ENCODE measurements around the gene PDE3A.

Gene PDE3A

DNA sequence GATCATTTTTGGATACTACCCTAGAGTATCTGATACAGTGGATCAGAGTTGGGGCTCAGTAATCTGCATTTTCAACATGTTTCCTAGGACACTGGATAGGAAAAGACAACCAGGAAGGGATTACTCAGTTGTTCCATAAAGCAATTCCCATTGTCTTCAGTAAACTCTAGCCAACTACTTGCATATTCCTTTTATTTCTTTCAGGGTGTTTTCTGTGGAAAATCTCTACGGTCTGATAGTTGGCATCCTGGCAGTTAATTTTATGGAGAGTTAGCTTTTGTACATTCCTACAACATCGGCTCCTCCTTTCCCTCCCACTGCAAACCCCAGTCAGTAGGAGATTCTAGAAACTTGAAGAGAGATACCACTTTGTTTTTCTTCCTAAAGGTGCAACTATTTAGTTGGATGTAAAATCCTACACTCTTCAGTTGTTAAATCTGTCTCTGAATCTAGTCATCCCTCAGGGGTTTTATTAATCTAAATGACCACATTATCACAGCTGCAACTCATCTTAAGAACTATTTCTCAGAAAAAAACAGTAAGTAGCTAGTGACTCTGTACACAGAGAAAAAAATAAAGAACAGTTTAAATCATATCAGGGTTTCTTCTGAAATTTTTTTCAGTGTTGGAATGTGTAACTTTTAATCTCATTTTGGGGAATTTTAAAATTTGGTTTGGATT, 103.9 kb downstream of the PDE3A start:
- TF ChIP-seq POLR2A (IDR thresholded peaks at IDR 0.05; ENCODE audit: low read depth, low read length), result no peak
- FAIRE-seq, result no peak

DNA sequence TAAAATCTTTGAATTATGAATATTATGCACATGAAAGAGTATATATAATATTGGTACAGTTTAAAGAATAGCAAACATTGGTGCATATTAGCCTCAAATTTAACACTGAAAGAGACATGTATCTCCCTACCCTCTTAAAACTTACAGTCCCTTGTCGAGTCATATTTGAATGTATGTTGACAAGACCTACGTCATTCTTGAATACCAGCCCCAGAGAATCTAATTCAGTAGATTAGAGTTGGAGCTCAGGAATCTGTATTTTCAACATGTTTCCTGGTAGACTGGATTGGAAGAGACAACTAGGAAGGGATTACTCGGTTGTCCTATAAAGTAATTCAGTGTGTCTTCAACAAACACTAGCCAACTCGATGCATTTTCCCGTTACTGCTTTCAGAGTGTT, 104.8 kb downstream of the PDE3A start:
- no peak for TF ChIP-seq POLR2A (IDR thresholded peaks at IDR 0.05; ENCODE audit: low read depth, low read length)
- FAIRE-seq (no peak), DNase-seq (ENCODE audit: insufficient read length, low spot score) (no peak)

More for the DNA sequence above, 103.9 kb downstream of the PDE3A start:
- no peak for DNase-seq (ENCODE audit: insufficient read length, low spot score)

DNA sequence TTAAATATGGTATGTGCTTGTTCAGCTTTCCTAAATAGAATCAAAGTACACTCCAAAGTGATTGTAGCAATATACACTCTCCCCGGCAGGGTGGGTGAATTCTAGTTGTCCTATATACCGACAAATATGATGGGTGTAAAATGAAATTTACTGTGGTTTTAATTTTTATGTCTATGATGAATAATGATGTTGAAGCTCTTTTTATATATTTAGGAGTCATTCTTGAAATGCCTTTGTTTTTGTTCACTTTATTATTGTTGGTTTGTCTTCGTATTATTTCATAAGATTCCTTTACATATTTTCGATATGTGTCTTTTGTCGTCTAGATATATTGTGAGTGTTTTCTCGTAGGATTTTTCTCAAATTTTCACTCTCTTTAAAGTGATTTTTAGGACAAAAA, 105.7 kb downstream of the PDE3A start:
- no peak for DNase-seq (ENCODE audit: insufficient read length, low spot score)
- no peak for FAIRE-seq
- TF ChIP-seq POLR2A (IDR thresholded peaks at IDR 0.05; ENCODE audit: low read depth, low read length), result no peak

DNA sequence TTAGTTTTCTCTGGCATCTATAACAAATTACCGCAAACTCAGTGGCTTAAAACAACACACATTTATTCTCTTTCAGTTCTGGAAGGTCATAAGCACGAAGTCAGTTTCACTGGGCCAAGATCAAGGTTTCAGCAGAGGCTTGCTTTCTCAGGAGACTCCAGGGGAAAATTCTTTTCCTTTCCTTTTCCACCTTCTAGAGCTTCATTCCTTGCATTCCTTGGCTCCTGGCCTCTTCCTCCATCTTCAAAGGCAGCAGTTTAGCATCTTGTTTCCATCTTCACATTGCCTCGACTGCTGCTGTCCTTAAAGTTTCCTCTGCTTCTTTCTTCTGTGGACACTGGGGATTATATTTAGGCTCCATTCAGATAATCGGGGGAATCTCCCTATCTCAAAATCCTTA, 106.1 kb downstream of the PDE3A start:
- DNase-seq (ENCODE audit: insufficient read length, low spot score), result no peak
- no peak for FAIRE-seq
- no peak for TF ChIP-seq POLR2A (IDR thresholded peaks at IDR 0.05; ENCODE audit: low read depth, low read length)

DNA sequence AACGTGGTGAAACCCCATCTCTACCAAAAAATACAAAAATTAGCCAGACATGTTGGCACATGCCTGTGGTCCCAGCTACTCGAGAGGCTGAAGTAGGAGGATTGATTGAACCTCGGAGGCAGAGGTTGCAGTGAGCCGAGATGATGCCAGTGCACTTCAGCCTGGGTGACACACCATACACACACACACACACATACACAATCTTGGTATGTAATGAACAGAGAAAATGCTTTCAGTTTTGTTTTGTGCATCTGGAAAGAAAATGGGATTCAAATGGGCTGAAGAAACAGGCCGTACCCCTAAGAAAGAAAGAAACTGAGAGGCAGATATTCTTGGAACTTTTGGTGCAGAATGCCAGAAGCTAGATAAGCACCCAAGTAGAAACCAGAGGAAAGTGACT, 107.2 kb downstream of the PDE3A start:
- DNase-seq (ENCODE audit: insufficient read length, low spot score) (no peak), FAIRE-seq (no peak)
- no peak for TF ChIP-seq POLR2A (IDR thresholded peaks at IDR 0.05; ENCODE audit: low read depth, low read length)

DNA sequence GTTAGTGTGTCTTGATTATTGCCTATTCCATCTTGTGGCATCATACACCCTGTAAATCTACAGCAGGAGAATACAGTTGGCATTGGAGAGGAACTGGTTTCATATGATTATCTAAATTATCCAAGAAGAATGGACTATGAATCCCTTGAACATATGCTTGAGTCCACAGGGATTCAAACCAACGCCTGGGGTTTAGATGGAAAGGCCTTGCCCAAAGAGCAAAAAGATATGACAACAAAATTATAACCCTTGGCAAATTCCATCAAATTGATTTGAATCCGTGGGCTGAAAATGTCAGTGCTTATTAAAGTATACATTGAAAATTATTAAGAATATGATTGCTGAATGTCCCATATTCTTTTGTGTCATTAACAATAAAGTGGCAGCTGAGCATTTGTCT, 108.2 kb downstream of the PDE3A start:
- FAIRE-seq, result no peak
- DNase-seq (ENCODE audit: insufficient read length, low spot score), result no peak
- TF ChIP-seq POLR2A (IDR thresholded peaks at IDR 0.05; ENCODE audit: low read depth, low read length), result no peak

DNA sequence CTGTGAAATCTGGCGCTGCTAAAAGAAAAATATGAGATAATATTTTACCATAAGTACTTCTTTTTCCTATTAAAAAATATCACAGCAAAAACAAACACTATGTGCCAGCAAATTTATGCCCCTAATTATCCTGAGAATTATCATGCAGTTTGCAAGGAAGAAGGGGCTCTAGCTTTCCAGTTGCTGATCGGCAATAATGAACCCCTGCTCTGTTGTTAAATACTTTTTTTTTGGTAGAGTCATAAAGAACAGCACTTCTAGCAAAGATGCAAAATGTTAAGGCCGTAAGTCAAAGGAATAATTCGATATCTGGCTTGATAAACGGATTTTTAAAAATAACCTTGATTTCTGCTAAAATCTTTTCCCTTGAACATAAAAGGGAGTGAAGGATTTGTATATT, 108.9 kb downstream of the PDE3A start:
- DNase-seq (ENCODE audit: insufficient read length, low spot score), result no peak
- no peak for FAIRE-seq
- no peak for TF ChIP-seq POLR2A (IDR thresholded peaks at IDR 0.05; ENCODE audit: low read depth, low read length)

DNA sequence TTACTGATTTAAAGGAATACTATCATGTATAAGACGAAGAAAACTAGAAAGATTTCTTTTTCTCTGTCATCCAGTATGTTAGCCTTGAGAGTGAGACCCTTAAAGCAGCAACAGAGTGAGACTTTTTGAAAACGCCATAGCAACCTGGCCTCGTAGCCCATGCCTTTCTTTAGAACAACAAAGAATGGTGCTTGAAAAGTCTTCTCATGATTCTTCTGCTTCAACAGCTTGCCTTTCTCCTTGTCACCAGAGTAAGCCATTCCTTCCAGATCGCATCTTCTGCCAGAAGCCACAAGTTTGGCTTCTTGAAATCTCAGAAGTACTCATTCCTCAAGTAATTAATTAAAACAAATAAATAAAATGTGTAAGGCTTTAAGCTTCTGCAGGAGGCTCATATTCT, 109.3 kb downstream of the PDE3A start:
- no peak for DNase-seq (ENCODE audit: insufficient read length, low spot score)
- no peak for TF ChIP-seq POLR2A (IDR thresholded peaks at IDR 0.05; ENCODE audit: low read depth, low read length)
- no peak for FAIRE-seq

DNA sequence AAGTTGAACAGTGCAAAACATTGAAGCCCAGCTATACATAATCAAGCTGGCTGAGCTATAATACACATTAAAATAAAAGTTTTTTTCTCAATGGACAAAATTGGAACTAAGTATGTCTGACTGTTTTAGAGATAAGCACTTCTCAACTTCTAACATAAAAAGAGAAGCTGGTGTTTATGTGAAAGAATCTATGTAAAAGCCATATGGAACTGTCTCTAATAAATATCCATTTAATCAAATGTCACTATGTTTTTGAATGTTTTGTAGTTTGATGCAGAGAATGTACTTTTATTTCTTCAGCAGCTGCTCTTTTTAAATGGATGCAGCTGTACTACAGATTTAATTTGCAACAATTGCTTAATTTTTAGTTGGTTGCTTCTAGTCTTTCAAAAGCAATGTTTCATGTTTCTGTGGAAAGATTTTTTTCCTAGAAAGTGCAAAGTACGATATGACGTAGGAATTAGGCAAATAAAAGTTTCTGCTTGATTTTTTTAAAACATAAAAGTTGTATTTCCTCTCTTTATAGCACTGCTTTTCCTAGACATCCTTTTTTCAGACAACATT, 114.2 kb downstream of the PDE3A start:
- DNase-seq (ENCODE audit: insufficient read length, low spot score) (no peak), FAIRE-seq (no peak)
- no peak for TF ChIP-seq POLR2A (IDR thresholded peaks at IDR 0.05; ENCODE audit: low read depth, low read length)

DNA sequence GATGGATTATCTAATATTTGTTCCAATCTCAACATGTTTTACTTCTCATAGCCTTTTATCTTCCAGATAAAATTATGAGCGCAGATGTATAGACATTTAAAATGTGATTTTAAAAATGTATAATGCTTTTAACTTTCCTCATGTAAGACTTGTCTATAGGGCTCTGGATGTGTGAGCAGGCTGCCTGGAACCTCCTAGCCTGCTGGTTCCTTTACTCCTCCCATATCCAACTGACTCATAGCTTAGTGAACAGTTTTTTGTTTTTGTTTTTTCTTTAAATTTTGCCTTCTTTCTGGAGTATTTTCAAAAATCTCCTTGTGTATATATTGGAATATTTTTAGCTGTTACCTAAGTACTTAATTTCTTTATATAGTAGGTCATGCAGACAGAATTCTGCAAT, 115.4 kb downstream of the PDE3A start:
- TF ChIP-seq POLR2A (IDR thresholded peaks at IDR 0.05; ENCODE audit: low read depth, low read length), result no peak
- FAIRE-seq, result no peak
- DNase-seq (ENCODE audit: insufficient read length, low spot score), result no peak

DNA sequence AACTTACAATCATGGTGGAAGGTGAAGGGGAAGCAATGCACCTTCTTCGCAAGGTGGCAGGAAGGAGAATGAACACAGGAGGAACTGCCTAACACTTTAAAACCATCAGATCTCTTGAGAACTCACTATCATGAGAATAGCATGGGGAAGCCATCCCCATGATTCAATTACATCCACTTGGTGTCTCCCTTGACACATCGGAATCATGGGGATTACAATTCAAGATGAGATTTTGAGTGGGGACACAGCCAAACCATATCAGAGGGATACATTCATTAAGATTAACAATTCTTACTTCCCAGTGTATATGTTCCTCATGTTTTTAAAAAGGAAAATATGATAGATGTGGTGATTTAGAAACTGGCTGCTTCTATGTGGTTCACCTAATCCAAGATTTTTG, 117.9 kb downstream of the PDE3A start:
- FAIRE-seq (no peak), DNase-seq (ENCODE audit: insufficient read length, low spot score) (no peak)
- TF ChIP-seq POLR2A (IDR thresholded peaks at IDR 0.05; ENCODE audit: low read depth, low read length), result no peak

DNA sequence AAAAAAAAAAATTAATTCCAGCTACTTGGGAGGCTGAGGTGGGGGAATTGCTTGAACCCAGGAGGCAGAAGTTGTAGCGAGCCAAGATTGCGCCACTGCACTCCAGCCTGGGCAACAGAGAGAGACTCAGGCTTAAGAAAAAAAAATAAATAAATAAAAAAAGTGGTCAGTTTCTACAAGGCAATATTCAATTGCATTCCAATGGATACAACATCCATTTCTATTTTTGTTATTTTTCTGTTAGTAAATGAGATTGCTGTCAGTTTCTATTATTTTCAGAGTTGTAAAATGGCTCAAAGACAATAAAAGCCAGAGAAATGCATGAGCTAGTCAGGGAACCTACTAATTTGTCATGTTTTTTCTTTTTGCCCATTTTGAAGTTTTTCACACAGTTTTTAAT, 119.2 kb downstream of the PDE3A start:
- no peak for FAIRE-seq
- no peak for DNase-seq (ENCODE audit: insufficient read length, low spot score)
- TF ChIP-seq POLR2A (IDR thresholded peaks at IDR 0.05; ENCODE audit: low read depth, low read length), result no peak

DNA sequence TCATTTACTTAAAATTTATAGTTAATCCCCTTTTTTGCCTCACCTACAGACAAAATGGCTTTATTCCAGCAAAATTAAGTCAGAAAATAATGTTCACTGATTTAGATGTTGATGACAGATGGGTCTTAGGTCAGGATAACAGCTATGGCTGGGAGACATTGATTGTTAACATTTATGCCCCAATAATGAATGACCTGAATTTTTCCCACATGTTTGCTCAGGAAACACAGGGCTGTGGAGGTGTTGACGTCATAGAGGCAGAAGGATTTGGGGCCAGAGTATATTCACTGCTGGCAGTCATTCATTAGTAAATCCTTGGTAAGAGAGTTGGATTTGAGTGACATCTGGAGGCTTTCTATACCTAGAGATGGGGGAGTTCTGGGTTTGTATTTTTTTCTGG, 121.3 kb downstream of the PDE3A start:
- FAIRE-seq, result no peak

DNA sequence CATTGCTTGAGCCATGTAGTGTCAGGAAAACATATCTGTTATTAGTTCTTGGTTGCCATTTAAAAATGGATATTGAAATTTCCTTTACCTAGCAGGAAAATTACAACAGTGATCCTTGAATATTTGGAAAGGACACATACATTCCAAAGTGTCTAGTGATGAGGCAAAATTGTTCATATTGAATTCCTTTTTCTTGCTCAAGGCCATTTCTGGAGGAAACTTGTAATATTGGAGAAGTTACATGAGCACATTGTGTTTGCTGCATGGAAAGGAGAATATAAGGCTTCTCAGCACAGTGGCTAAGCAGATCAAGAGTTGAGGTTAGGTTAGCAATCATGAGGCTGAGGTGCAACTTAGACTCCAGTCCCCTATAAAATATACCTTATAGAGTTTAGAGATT, 121.9 kb downstream of the PDE3A start:
- no peak for TF ChIP-seq POLR2A (IDR thresholded peaks at IDR 0.05; ENCODE audit: low read depth, low read length)
- DNase-seq (ENCODE audit: insufficient read length, low spot score) (no peak), FAIRE-seq (no peak)

More for the DNA sequence above, 121.3 kb downstream of the PDE3A start:
- no peak for TF ChIP-seq POLR2A (IDR thresholded peaks at IDR 0.05; ENCODE audit: low read depth, low read length)
- DNase-seq (ENCODE audit: insufficient read length, low spot score), result no peak

DNA sequence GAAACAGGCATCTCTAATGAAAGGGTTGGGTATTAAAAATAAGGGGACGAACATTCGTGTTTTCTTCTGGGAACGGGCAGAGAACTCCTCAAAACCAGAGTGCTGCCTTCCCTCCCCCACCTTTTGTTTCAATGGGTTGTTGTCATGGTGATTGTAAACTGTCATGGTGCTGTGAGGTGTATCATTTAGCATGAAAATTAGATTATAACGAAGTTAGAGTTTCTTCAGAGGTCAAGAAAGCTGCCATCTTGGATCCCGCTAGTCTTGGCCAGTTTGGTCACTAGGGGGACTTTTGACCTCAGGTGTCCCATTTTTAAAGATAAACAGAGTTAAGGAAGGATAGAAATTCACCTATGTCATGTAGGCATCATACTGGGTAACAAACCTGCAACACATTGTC, 123.0 kb downstream of the PDE3A start:
- FAIRE-seq (no peak), DNase-seq (ENCODE audit: insufficient read length, low spot score) (no peak)
- TF ChIP-seq POLR2A (IDR thresholded peaks at IDR 0.05; ENCODE audit: low read depth, low read length), result no peak

Data from H54 (cell line).